GM23248 (cell line): Measurements from ENCODE around the gene ZIC5. TPM values are rescaled to one million over a fixed set of nuclear protein-coding genes. Genes with fewer than 3 reads are reported as not detected.

Experiments used
- DNase-seq: peaks from one replicate; pipeline ENCODE4 v3.0.0-alpha.2; 2015
- H2AFZ ChIP-seq: fragments of 200-600 bp; sonication (generic); 2 replicates; pipeline ENCODE4 v1.6.1; 2016; ENCODE audit warnings: antibody characterized with exemption
- H3F3A ChIP-seq: fragments of 200-600 bp; sonication (generic); 2 replicates; pipeline ENCODE4 v1.6.1; 2016; ENCODE audit warnings: mild to moderate bottlenecking, antibody characterized with exemption, mixed run types; ENCODE audit not compliant: insufficient read depth
- H3K27ac ChIP-seq: fragments of 200-600 bp; sonication (generic); 2 replicates; pipeline ENCODE4 v1.5.1; 2016; ENCODE audit warnings: mild to moderate bottlenecking
- H3K27me3 ChIP-seq: fragments of 200-600 bp; sonication (generic); replicated peaks from 2 replicates; pipeline ENCODE4 v1.6.1; 2016; ENCODE audit warnings: mild to moderate bottlenecking; ENCODE audit not compliant: insufficient read depth
- H3K36me3 ChIP-seq: fragments of 200-600 bp; sonication (generic); 2 replicates; pipeline ENCODE4 v1.6.1; 2016; ENCODE audit warnings: low read depth, mild to moderate bottlenecking
- H3K4me1 ChIP-seq: fragments of 200-600 bp; sonication (generic); 2 replicates; pipeline ENCODE4 v1.6.1; 2016; ENCODE audit warnings: mild to moderate bottlenecking; ENCODE audit not compliant: insufficient read depth
- H3K4me2 ChIP-seq: fragments of 200-600 bp; sonication (generic); one replicate; pipeline ENCODE4 v1.6.1; 2016; ENCODE audit warnings: mild to moderate bottlenecking; ENCODE audit not compliant: unreplicated experiment
- H3K4me3 ChIP-seq: fragments of 200-600 bp; sonication (generic); 2 replicates; pipeline ENCODE4 v1.5.1; 2016; ENCODE audit warnings: mild to moderate bottlenecking
- H3K79me2 ChIP-seq: fragments of 200-600 bp; sonication (generic); 2 replicates; pipeline ENCODE4 v1.6.1; 2016; ENCODE audit warnings: mild to moderate bottlenecking; ENCODE audit not compliant: insufficient read depth
- H3K9ac ChIP-seq: fragments of 200-600 bp; sonication (generic); 2 replicates; pipeline ENCODE4 v1.6.1; 2016; ENCODE audit warnings: mild to moderate bottlenecking
- H3K9me2 ChIP-seq: fragments of 200-600 bp; sonication (generic); 2 replicates; pipeline ENCODE4 v1.6.1; 2016; ENCODE audit warnings: mixed run types, mild to moderate bottlenecking, moderate library complexity; ENCODE audit not compliant: insufficient read depth
- H3K9me3 ChIP-seq: fragments of 200-600 bp; sonication (generic); one replicate; pipeline ENCODE4 v1.6.1; 2017; ENCODE audit warnings: low read depth
- H4K20me1 ChIP-seq: fragments of 200-600 bp; sonication (generic); 2 replicates; pipeline ENCODE4 v1.6.0; 2016; ENCODE audit not compliant: insufficient read depth
- EZH2 ChIP-seq: fragments of 200-600 bp; sonication (generic); IDR thresholded peaks from 2 replicates; pipeline ENCODE4 v1.6.1; 2018; ENCODE audit warnings: antibody characterized with exemption, mild to moderate bottlenecking; ENCODE audit not compliant: insufficient read depth, poor library complexity, severe bottlenecking
- EZH2phosphoT487 ChIP-seq: fragments of 200-600 bp; sonication (generic); IDR thresholded peaks from 2 replicates; pipeline ENCODE4 v1.6.1; 2018; ENCODE audit warnings: antibody characterized with exemption, moderate library complexity, mild to moderate bottlenecking, low read depth; ENCODE audit not compliant: insufficient read depth
- WGBS, 2 experiments: methylation state at CpG; one replicate each; pipeline ENCODE4 v1.1.6; 2015 to 2017; ENCODE audit warnings: low lambda C conversion rate in 2 of 2, low coverage in 1 of 2; ENCODE audit errors: missing lambda C conversion rate in 2 of 2; 5-methylcytosine and 5-hydroxymethylcytosine counted together
- in situ Hi-C: fragments of 300-500 bp; cut with MboI; formaldehyde crosslinking; loops from 2 replicates; pipeline ENCODE4 v1.15.0; 2020
- polyA plus RNA-seq: library from polyadenylated mRNA; unstranded; fragments of >200 nt; fragmentation: Nextera tagmentation; extraction: Ambion mirVana; gene quantifications from 2 replicates; pipeline ENCODE4 v1.2.1, GENCODE V29; 2016
- total RNA-seq: library from RNA; depleted of rRNA; stranded (reverse); fragments of >200 nt; shearing (Covaris generic); gene quantifications from 2 replicates; pipeline ENCODE4 v1.2.3, GENCODE V29; 2014

ZIC5 gene
- total and polyA plus RNA-seq, 2 experiments from 2014 or later, result not detected

- in situ Hi-C loops, result no loop called here
- H3K79me2 ChIP-seq, result no peaks in the 10 kb centered on the region
- 20 to 22% methylated on average over 33 to 35 of the region's 35 CpGs for WGBS, 2 experiments
- H3K4me2 ChIP-seq, result no peak overlapping the region
- 0 out of 2 replicates have a peak, but pooled peaks cover 9% of the 10 kb centered on the region for H3F3A ChIP-seq
- H4K20me1 ChIP-seq, result no peaks in the 10 kb centered on the region
- no peaks in the 10 kb centered on the region for H3K36me3 ChIP-seq
- H3K27me3 ChIP-seq, result peaks cover 98% of the 10 kb centered on the region
- no peak overlapping the region for H3K27ac ChIP-seq
- H2AFZ ChIP-seq, result no peak overlapping the region
- TF ChIP-seq EZH2 (no peak), EZH2phosphoT487 (no peak)
- H3K9me2 ChIP-seq, result no peaks in the 10 kb centered on the region
- DNase-seq, result no peak
- no peak overlapping the region for H3K9ac ChIP-seq
- no peaks in the 10 kb centered on the region for H3K4me1 ChIP-seq
- H3K9me3 ChIP-seq, result no peaks in the 10 kb centered on the region
- no peak overlapping the region for H3K4me3 ChIP-seq
These were observed 19.7 kb upstream of the ZIC5 start for GRCh38 chr13:99991013-99991827.

GRCh38 chr13:99990126-99990977 lies 18.8 kb upstream of the ZIC5 start:
- no peaks in the 10 kb centered on the region for H3K4me1 ChIP-seq
- H3K9me2 ChIP-seq, result no peaks in the 10 kb centered on the region
- H3F3A ChIP-seq, result 0 out of 2 replicates have a peak, but pooled peaks cover 9% of the 10 kb centered on the region
- no peaks in the 10 kb centered on the region for H3K36me3 ChIP-seq
- peaks cover 96% of the 10 kb centered on the region for H3K27me3 ChIP-seq
- TF ChIP-seq EZH2phosphoT487 (0 out of 2 replicates have a peak, but pooled peaks have one; percentile 70), EZH2 (no peak)
- no peak overlapping the region for H3K4me3 ChIP-seq
- no peaks in the 10 kb centered on the region for H4K20me1 ChIP-seq
- no peaks in the 10 kb centered on the region for H3K9me3 ChIP-seq
- no peaks in the 10 kb centered on the region for H3K79me2 ChIP-seq
- 13 to 15% methylated on average over 42 of the region's 42 CpGs for WGBS, 2 experiments
- no peak overlapping the region for H3K9ac ChIP-seq
- H3K27ac ChIP-seq, result no peak overlapping the region
- in situ Hi-C loops, result no loop called here
- DNase-seq, result no peak
- H3K4me2 ChIP-seq, result no peak overlapping the region
- H2AFZ ChIP-seq, result no peak overlapping the region

- in situ Hi-C loops, result no loop called here
- WGBS, 2 experiments, result 26% methylated on average over 42 of the region's 42 CpGs
- peaks cover 95% of the 10 kb centered on the region for H3K27me3 ChIP-seq
- no peaks in the 10 kb centered on the region for H3K4me1 ChIP-seq
- H2AFZ ChIP-seq, result no peak overlapping the region
- no peaks in the 10 kb centered on the region for H3K9me2 ChIP-seq
- DNase-seq, result no peak
- no peaks in the 10 kb centered on the region for H4K20me1 ChIP-seq
- H3K4me3 ChIP-seq, result no peak overlapping the region
- no peak overlapping the region for H3K9ac ChIP-seq
- 0 out of 2 replicates have a peak, but pooled peaks cover 9% of the 10 kb centered on the region for H3F3A ChIP-seq
- H3K36me3 ChIP-seq, result no peaks in the 10 kb centered on the region
- H3K79me2 ChIP-seq, result no peaks in the 10 kb centered on the region
- H3K4me2 ChIP-seq, result no peak overlapping the region
- H3K9me3 ChIP-seq, result no peaks in the 10 kb centered on the region
- no peak overlapping the region for H3K27ac ChIP-seq
- TF ChIP-seq EZH2phosphoT487 (no peak), EZH2 (no peak)
These were observed 17.9 kb upstream of the ZIC5 start for GRCh38 chr13:99989276-99990125.
